Measurements from ENCODE around the gene TAF4B.

Gene TAF4B

GRCh38 chr18:26327062-26327461 lies 100.8 kb downstream of the TAF4B start:
- Histone ChIP-seq H3K9me2 (replicated peaks; ENCODE audit: insufficient read depth, low read length) (no peaks in the 10 kb centered on the region), H3K27ac (ENCODE audit: low read depth, low read length) (no peak overlapping the region), H3K9me3 (ENCODE audit: insufficient read depth, low read length) (no peaks in the 10 kb centered on the region), H3K9ac (ENCODE audit: low read length) (no peak overlapping the region), H3K27me3 (ENCODE audit: low read length) (no peaks in the 10 kb centered on the region), H3K79me2 (ENCODE audit: insufficient read depth, low read length) (peaks cover 8% of the 10 kb centered on the region; the same call in 1 of the 2 replicates), H3K4me3 (ENCODE audit: insufficient read depth, low read length, poor library complexity, severe bottlenecking) (no peak overlapping the region), H3K4me2 (ENCODE audit: low read depth, low read length, poor library complexity, severe bottlenecking) (no peak overlapping the region), H3K36me3 (ENCODE audit: low read length) (peaks cover 73% of the 10 kb centered on the region), H2AFZ (ENCODE audit: low read depth, low read length, severe bottlenecking) (no peak overlapping the region), H3F3A (ENCODE audit: insufficient read depth) (peaks cover 19% of the 10 kb centered on the region; the same call in 1 of the 2 replicates), H4K20me1 (ENCODE audit: low read depth, low read length) (no peaks in the 10 kb centered on the region)
- TF ChIP-seq EZH2phosphoT487 (conservative IDR thresholded peaks at IDR 0.05; ENCODE audit: low read length) (no peak), CTCF (IDR thresholded peaks at IDR 0.05; ENCODE audit: insufficient read depth, low read length, poor library complexity, severe bottlenecking) (no peak)

- Histone ChIP-seq H3K36me3 (ENCODE audit: low read length) (peaks cover 63% of the 10 kb centered on the region), H3K27me3 (ENCODE audit: low read length) (no peaks in the 10 kb centered on the region), H3K4me3 (ENCODE audit: insufficient read depth, low read length, poor library complexity, severe bottlenecking) (no peak overlapping the region), H3K79me2 (ENCODE audit: insufficient read depth, low read length) (no peaks in the 10 kb centered on the region; the same call in 1 of the 2 replicates), H3K27ac (ENCODE audit: low read depth, low read length) (no peak overlapping the region), H3K9me2 (replicated peaks; ENCODE audit: insufficient read depth, low read length) (no peaks in the 10 kb centered on the region), H2AFZ (ENCODE audit: low read depth, low read length, severe bottlenecking) (no peak overlapping the region), H3F3A (ENCODE audit: insufficient read depth) (peaks cover 8% of the 10 kb centered on the region; the same call in 1 of the 2 replicates), H3K4me2 (ENCODE audit: low read depth, low read length, poor library complexity, severe bottlenecking) (no peak overlapping the region), H3K9me3 (ENCODE audit: insufficient read depth, low read length) (no peaks in the 10 kb centered on the region), H4K20me1 (ENCODE audit: low read depth, low read length) (no peaks in the 10 kb centered on the region), H3K9ac (ENCODE audit: low read length) (no peak overlapping the region)
- TF ChIP-seq EZH2phosphoT487 (conservative IDR thresholded peaks at IDR 0.05; ENCODE audit: low read length), result no peak
- TF ChIP-seq CTCF (IDR thresholded peaks at IDR 0.05; ENCODE audit: insufficient read depth, low read length, poor library complexity, severe bottlenecking), result no peak
These were observed 106.7 kb downstream of the TAF4B start for GRCh38 chr18:26332991-26333390.

GRCh38 chr18:26335156-26335555 lies 108.9 kb downstream of the TAF4B start:
- H3K9me2 ChIP-seq (replicated peaks; ENCODE audit: insufficient read depth, low read length), result no peaks in the 10 kb centered on the region
- no peaks in the 10 kb centered on the region for H3K27me3 ChIP-seq (ENCODE audit: low read length)
- no peak overlapping the region for H2AFZ ChIP-seq (ENCODE audit: low read depth, low read length, severe bottlenecking)
- H3F3A ChIP-seq (ENCODE audit: insufficient read depth), result peaks cover 12% of the 10 kb centered on the region; the same call in 1 of the 2 replicates
- no peak overlapping the region for H3K9ac ChIP-seq (ENCODE audit: low read length)
- peaks cover 72% of the 10 kb centered on the region for H3K36me3 ChIP-seq (ENCODE audit: low read length)
- no peaks in the 10 kb centered on the region for H4K20me1 ChIP-seq (ENCODE audit: low read depth, low read length)
- no peak overlapping the region for H3K4me3 ChIP-seq (ENCODE audit: insufficient read depth, low read length, poor library complexity, severe bottlenecking)
- no peak overlapping the region for H3K27ac ChIP-seq (ENCODE audit: low read depth, low read length)
- no peak overlapping the region for H3K4me2 ChIP-seq (ENCODE audit: low read depth, low read length, poor library complexity, severe bottlenecking)
- no peaks in the 10 kb centered on the region; the same call in 1 of the 2 replicates for H3K79me2 ChIP-seq (ENCODE audit: insufficient read depth, low read length)
- no peak for TF ChIP-seq EZH2phosphoT487 (conservative IDR thresholded peaks at IDR 0.05; ENCODE audit: low read length)
- no peak for TF ChIP-seq CTCF (IDR thresholded peaks at IDR 0.05; ENCODE audit: insufficient read depth, low read length, poor library complexity, severe bottlenecking)
- H3K9me3 ChIP-seq (ENCODE audit: insufficient read depth, low read length), result no peaks in the 10 kb centered on the region

All from SU-DHL-6 (cell line).